ENCODE results near the gene TSG101.

DNA sequence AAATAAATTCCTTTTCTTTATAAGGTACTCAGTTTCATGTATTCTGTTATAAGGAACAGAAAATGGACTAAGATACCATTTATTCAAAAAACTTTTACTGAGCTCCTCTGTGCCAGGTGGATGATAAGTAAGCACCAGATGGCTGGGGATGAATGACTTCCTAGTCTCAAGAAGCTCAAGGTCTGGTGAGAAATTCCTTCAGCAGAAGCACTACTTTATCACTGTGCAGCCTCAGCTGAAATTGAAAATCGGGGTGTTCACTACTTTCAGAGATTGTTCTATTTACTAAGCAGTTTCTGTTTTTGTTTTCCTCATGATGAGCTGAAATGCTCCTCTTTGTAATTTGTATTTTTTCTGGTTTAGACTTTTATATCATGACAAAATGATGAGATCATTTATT, 63.3 kb downstream of the TSG101 start:
- TF ChIP-seq, protein P1, sequence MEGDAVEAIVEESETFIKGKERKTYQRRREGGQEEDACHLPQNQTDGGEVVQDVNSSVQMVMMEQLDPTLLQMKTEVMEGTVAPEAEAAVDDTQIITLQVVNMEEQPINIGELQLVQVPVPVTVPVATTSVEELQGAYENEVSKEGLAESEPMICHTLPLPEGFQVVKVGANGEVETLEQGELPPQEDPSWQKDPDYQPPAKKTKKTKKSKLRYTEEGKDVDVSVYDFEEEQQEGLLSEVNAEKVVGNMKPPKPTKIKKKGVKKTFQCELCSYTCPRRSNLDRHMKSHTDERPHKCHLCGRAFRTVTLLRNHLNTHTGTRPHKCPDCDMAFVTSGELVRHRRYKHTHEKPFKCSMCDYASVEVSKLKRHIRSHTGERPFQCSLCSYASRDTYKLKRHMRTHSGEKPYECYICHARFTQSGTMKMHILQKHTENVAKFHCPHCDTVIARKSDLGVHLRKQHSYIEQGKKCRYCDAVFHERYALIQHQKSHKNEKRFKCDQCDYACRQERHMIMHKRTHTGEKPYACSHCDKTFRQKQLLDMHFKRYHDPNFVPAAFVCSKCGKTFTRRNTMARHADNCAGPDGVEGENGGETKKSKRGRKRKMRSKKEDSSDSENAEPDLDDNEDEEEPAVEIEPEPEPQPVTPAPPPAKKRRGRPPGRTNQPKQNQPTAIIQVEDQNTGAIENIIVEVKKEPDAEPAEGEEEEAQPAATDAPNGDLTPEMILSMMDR (conservative IDR thresholded peaks at IDR 0.05 in 1 of 2, IDR thresholded peaks at IDR 0.05 in 1 of 2; ENCODE audit: extremely low read depth in 1 of 2, insufficient read depth in 1 of 2, low read depth in 1 of 2, low read length in 2 of 2) = no peak
- no peak for TF ChIP-seq EZH2 (IDR thresholded peaks at IDR 0.05; ENCODE audit: borderline replicate concordance, low read length)

Data from mammary epithelial cell (primary cell).